ENCODE data around the gene TSKU. TPM values are rescaled to one million over a fixed set of nuclear protein-coding genes. Genes with fewer than 3 reads are reported as not detected.

TSKU gene
- total and polyA plus RNA-seq, 2 experiments from 2014 or later = 61.9 to 81.9 TPM

DNA sequence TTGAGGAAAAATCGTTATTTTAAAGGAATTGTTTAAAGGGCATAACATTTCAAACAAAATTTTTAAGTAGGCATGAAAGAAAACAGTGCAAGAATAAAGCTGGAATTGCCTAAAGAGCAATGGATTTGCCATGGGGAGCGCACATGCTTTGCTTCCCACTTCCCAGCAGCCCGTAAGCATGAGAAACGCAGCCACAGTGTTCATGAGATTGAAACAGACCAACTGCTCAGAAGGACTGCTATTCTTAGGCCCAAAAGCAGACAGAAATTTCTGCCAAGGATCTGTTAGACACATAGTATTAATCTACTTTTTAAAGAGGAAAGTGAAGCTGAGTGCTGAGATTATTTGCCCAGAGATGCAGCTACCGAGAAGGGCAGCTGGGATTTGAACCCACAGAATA, 34.2 kb upstream of the TSKU start:
- Histone ChIP-seq H3K27me3 (no peaks in the 10 kb centered on the region), H3K9me2 (replicated peaks; ENCODE audit: insufficient read depth) (no peaks in the 10 kb centered on the region), H3K4me2 (no peak overlapping the region), H2AFZ (no peak overlapping the region), H3K4me3 (no peak overlapping the region), H3K36me3 (replicated peaks; ENCODE audit: insufficient read depth, low read depth) (no peaks in the 10 kb centered on the region), H4K20me1 (ENCODE audit: insufficient read depth, poor library complexity, severe bottlenecking) (no peaks in the 10 kb centered on the region), H3K9me3 (ENCODE audit: low read depth) (no peaks in the 10 kb centered on the region), H3K4me1 (ENCODE audit: insufficient read depth) (peaks cover 20% of the 10 kb centered on the region), H3K27ac (no peak overlapping the region), H3K79me2 (no peaks in the 10 kb centered on the region)
- WGBS (ENCODE audit: low lambda C conversion rate, missing lambda C conversion rate) = 87% methylated on average over 5 of the region's 5 CpGs
- TF ChIP-seq CTCF (IDR thresholded peaks at IDR 0.05; ENCODE audit: poor library complexity) = no peak
- TF ChIP-seq EZH2phosphoT487 (IDR thresholded peaks at IDR 0.05; ENCODE audit: low read depth, severe bottlenecking, unreplicated experiment) = no peak
- no peak for TF ChIP-seq EZH2 (IDR thresholded peaks at IDR 0.05; ENCODE audit: borderline replicate concordance)
- DNase-seq (ENCODE audit: low spot score) = no peak

DNA sequence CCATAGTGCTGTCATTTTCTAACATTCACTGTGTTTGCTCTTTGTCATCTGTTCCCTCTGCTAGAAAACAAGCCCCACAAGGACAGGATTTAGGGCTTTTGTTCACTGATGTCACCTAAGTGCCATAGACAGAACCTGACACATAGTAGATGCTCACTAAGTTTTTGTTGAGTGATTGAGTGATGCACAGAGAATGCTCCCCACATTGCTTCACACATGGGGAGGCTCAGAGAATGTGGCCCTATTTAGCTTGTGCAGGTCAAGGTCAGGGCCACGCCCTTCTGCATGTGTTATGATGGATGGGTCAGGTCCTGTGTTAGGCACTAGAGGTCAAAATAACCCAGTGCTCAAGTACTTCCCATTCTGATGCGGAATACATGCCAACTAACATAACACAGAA, 33.1 kb upstream of the TSKU start:
- no peaks in the 10 kb centered on the region for H3K9me2 ChIP-seq (replicated peaks; ENCODE audit: insufficient read depth)
- TF ChIP-seq EZH2 (IDR thresholded peaks at IDR 0.05; ENCODE audit: borderline replicate concordance) (no peak), CTCF (IDR thresholded peaks at IDR 0.05; ENCODE audit: poor library complexity) (no peak), EZH2phosphoT487 (IDR thresholded peaks at IDR 0.05; ENCODE audit: low read depth, severe bottlenecking, unreplicated experiment) (no peak)
- WGBS (ENCODE audit: low lambda C conversion rate, missing lambda C conversion rate) = 94% methylated on average over 2 of the region's 2 CpGs
- no peaks in the 10 kb centered on the region for H3K9me3 ChIP-seq (ENCODE audit: low read depth)
- H3K4me1 ChIP-seq (ENCODE audit: insufficient read depth) = peaks cover 18% of the 10 kb centered on the region
- H2AFZ ChIP-seq = no peak overlapping the region
- H3K36me3 ChIP-seq (replicated peaks; ENCODE audit: insufficient read depth, low read depth) = no peaks in the 10 kb centered on the region
- no peaks in the 10 kb centered on the region for H3K27me3 ChIP-seq
- DNase-seq (ENCODE audit: low spot score) = no peak
- H3K27ac ChIP-seq = no peak overlapping the region
- no peak overlapping the region for H3K4me2 ChIP-seq
- H3K4me3 ChIP-seq = no peak overlapping the region
- no peaks in the 10 kb centered on the region for H3K79me2 ChIP-seq
- no peaks in the 10 kb centered on the region for H4K20me1 ChIP-seq (ENCODE audit: insufficient read depth, poor library complexity, severe bottlenecking)

- H3K4me3 ChIP-seq = no peak overlapping the region
- no peak overlapping the region for H3K27ac ChIP-seq
- no peak for DNase-seq (ENCODE audit: low spot score)
- WGBS (ENCODE audit: low lambda C conversion rate, missing lambda C conversion rate) = 93% methylated on average over 6 of the region's 6 CpGs
- no peaks in the 10 kb centered on the region for H3K9me2 ChIP-seq (replicated peaks; ENCODE audit: insufficient read depth)
- H3K9me3 ChIP-seq (ENCODE audit: low read depth) = no peaks in the 10 kb centered on the region
- TF ChIP-seq EZH2phosphoT487 (IDR thresholded peaks at IDR 0.05; ENCODE audit: low read depth, severe bottlenecking, unreplicated experiment) (no peak), EZH2 (IDR thresholded peaks at IDR 0.05; ENCODE audit: borderline replicate concordance) (no peak), CTCF (IDR thresholded peaks at IDR 0.05; ENCODE audit: poor library complexity) (no peak)
- no peaks in the 10 kb centered on the region for H3K27me3 ChIP-seq
- no peaks in the 10 kb centered on the region for H3K36me3 ChIP-seq (replicated peaks; ENCODE audit: insufficient read depth, low read depth)
- no peak overlapping the region for H2AFZ ChIP-seq
- no peaks in the 10 kb centered on the region for H3K79me2 ChIP-seq
- no peak overlapping the region for H3K4me2 ChIP-seq
- H3K4me1 ChIP-seq (ENCODE audit: insufficient read depth) = peaks cover 15% of the 10 kb centered on the region
- H4K20me1 ChIP-seq (ENCODE audit: insufficient read depth, poor library complexity, severe bottlenecking) = no peaks in the 10 kb centered on the region
Observed at GRCh38 chr11:76750746-76751145, 32.4 kb upstream of the TSKU start.

Measured in hepatocyte (in vitro differentiated cells).